DMS53 treated with DMSO at 0.1 percent for 48 hours (cell line): Measurements from ENCODE around the gene PDE4A.
"Not testable (repeated sequence)": the region's sequence is repeated elsewhere in the genome, so short reads cannot be mapped to it uniquely, and the experiment has no call there.

ENCODE experiments used
- DNase-seq: peaks from one replicate; lab custom pipeline; 2025; ENCODE audit not compliant: unreplicated experiment; lab: John Stamatoyannopoulos, UW

The PDE4A gene

GRCh38 chr19:10424011-10424637, 3.8 kb downstream of the PDE4A start:
- DNase-seq, result peak; percentile 50

- DNase-seq, result no peak
Observed at GRCh38 chr19:10427169-10427568, 6.8 kb downstream of the PDE4A start.

- DNase-seq, result no peak
Observed at GRCh38 chr19:10428996-10429381, 8.7 kb downstream of the PDE4A start.

GRCh38 chr19:10430505-10431253, 10.3 kb downstream of the PDE4A start:
- DNase-seq, result peak; percentile 17

GRCh38 chr19:10431254-10431942, 11.1 kb downstream of the PDE4A start:
- DNase-seq, result no peak

- peak; percentile 14 for DNase-seq
Observed at GRCh38 chr19:10431943-10432735, 11.8 kb downstream of the PDE4A start.

- DNase-seq, result no peak
Observed at GRCh38 chr19:10432736-10433130, 12.4 kb downstream of the PDE4A start.

GRCh38 chr19:10433131-10433536, 12.8 kb downstream of the PDE4A start:
- no peak for DNase-seq

- DNase-seq, result no peak
Observed at GRCh38 chr19:10439588-10439987, 19.2 kb downstream of the PDE4A start.

GRCh38 chr19:10442698-10443097, 22.4 kb downstream of the PDE4A start:
- DNase-seq, result no peak

- no peak for DNase-seq
Observed at GRCh38 chr19:10449037-10449436, 28.7 kb downstream of the PDE4A start.

- DNase-seq, result no peak
Observed at GRCh38 chr19:10450191-10450852, 30.0 kb downstream of the PDE4A start.

- no peak for DNase-seq
Observed at GRCh38 chr19:10450853-10451609, 30.7 kb downstream of the PDE4A start.

GRCh38 chr19:10452726-10453618, 32.6 kb downstream of the PDE4A start:
- DNase-seq, result no peak

GRCh38 chr19:10453852-10454251, 33.5 kb downstream of the PDE4A start:
- no peak for DNase-seq

GRCh38 chr19:10454267-10454666, 33.9 kb downstream of the PDE4A start:
- DNase-seq, result no peak

GRCh38 chr19:10458733-10459132, 38.4 kb downstream of the PDE4A start:
- not testable (repeated sequence) for DNase-seq

GRCh38 chr19:10460714-10461046, 40.3 kb downstream of the PDE4A start:
- DNase-seq, result no peak
